Stimulated activated CD4-positive, alpha-beta T cell treated with anti-CD3 and anti-CD28 coated beads, Interleukin-1b, Interleukin-23, amount 100 ng/mL, for 1 hour (primary cell): Measurements from ENCODE around the gene NMS.

ENCODE experiments used
- DNase-seq, 2 donors: peaks; one replicate each; pipeline ENCODE4 v3.0.0-alpha.2; 2020; ENCODE audit warnings: low read depth in 2 of 2

Gene NMS

DNA sequence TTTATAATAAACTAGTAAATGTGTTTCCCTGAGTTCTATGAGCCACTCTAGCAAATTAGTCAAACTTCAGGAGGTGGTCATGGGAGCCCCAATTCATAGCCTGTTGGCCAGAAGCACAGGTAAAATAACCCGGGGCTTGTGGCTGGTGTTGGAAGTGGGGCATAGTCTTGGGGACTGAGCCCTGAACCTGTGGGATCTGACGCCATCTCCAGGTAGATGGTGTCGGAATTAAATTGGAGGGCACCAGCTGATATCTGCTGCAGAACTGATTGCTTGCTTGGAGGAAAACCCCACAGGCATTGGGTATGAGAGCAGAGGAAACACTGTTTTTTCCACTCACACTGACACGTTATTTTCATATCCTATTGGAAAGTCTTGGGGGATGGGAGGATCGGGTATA is 14.1 kb downstream of the NMS start:
- no peak for DNase-seq

- no peak for DNase-seq
These were observed 15.1 kb downstream of the NMS start for GRCh38 chr2:100485396-100485795.

- DNase-seq = no peak
These were observed 24.4 kb downstream of the NMS start for GRCh38 chr2:100494712-100495111.

DNA sequence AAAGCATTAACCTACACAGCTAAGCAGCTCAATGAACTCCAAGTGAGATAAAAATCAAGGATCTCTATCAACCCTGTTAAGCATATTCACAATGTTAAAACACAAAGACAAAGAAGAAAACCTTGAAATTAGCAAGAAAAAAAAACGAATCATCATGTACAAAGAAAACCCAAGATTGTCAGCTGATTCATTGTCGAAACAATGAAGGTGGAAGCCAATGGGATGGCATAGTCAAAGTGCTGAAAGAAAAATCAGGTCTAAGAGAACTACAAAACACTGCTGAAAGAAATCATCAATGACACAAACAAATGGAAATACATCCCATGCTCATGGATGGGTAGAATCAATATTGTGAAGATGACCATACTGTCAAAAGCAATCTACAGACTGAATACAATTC is 32.5 kb downstream of the NMS start:
- no peak for DNase-seq

GRCh38 chr2:100504542-100504941 is 34.3 kb downstream of the NMS start:
- DNase-seq = no peak

DNA sequence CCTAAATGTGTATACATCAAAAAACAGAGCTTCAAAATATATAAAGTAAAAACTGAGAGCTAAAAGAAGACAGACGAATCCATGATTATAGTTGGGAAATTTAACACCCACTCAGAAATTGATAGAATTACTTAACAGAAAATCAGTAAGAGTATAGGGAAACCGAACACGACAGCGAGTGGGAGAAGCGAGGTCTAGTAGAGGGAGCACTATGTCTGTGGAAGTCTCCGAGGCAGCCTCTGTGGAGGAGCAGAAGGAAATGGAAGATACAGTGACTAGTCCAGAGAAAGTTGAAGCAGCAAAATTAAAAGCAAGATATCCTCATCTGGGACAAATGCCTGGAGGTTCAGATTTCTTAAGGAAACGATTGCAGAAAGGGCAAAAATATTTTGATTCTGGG is 38.8 kb downstream of the NMS start:
- no peak for DNase-seq

DNA sequence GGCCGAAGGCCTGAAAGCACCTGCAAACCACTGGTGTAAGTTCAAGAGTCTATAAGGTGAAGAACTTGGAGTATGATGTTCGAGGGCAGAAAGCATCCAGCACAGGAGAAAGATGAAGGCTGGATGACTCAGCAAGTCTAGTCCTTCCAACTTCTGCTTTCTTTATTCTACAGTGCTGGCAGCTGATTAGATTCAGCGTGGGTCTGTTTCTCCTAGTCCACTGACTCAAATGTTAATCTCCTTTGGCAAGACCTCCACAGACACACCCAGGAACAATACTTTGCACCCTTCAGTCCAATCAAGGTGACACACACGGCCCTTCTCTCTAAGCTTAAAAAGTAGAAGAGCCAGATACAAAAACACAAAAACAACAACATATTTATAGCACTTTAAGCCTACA is 43.4 kb downstream of the NMS start:
- DNase-seq = no peak

- no peak for DNase-seq
These were observed 47.3 kb downstream of the NMS start for GRCh38 chr2:100517556-100517955.

DNA sequence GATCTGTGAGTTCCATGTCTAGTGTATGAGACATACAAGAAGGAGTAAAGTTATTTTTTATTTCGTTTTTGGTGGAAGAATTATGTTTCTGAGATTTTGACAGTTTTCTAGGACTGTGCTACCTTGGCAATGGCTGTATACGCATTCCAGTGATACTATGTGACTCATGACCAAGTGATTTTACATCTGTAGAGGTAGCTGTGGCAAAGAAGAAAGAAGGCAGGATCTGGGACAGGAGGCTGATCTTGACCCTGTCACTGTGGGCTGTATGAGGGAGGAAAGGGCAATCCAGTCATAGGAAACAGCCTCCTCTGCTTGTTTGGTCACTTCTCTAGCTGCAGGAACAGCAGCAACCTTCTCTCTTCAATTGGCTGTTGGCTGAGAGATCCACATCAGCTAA is 48.5 kb downstream of the NMS start:
- DNase-seq = no peak

- DNase-seq = no peak
These were observed 49.9 kb downstream of the NMS start for GRCh38 chr2:100520224-100520623.

GRCh38 chr2:100522430-100522829 is 52.1 kb downstream of the NMS start:
- DNase-seq = no peak

- no peak for DNase-seq
These were observed 54.0 kb downstream of the NMS start for GRCh38 chr2:100524331-100524730.

GRCh38 chr2:100526868-100527267 is 56.6 kb downstream of the NMS start:
- no peak for DNase-seq

DNA sequence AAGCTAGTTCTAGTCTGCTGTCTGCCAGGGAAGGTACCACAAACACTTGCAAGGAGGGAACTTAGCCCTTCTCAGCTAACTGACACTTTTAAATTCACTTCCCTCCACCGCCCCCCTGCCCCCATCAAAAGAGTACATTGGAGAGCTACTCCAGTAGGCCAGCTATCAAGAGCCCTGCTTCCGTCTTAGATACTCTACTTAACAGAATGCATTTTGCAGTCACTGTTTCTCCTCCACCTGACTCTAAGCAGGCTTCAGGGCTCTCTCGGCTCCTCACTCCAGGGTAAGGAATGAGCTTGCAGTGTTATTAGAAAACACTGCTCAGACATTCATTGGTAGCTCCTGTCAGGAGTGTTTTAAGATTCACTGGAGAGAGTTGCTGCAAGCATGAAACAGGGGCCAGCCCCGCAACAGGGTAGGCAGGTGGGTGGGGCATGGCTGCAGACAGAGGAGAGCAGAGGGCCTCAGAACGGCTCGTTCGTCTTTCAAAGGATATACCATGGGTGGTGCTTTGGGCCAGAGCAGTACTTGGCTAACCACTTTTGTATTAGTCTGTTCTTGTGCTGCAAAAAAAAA is 57.2 kb downstream of the NMS start:
- DNase-seq = no peak

DNA sequence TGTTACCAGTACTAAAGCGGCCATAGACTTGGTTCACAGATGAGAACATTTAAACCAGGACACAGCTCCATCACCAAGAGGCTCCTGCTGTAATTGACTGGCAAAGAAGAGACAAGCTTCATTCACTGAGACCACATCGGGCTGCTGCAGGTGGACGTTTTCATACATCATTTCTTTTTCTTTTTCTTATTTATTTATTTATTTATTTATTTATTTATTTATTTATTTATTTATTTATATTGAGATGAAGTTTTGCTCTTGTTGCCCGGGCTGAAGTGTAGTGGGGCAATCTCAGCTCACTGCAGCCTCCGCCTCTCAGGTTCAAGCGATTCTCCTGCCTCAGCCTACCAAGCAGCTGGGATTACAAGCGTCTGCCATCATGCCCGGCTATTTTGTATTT is 58.9 kb downstream of the NMS start:
- DNase-seq = no peak

DNA sequence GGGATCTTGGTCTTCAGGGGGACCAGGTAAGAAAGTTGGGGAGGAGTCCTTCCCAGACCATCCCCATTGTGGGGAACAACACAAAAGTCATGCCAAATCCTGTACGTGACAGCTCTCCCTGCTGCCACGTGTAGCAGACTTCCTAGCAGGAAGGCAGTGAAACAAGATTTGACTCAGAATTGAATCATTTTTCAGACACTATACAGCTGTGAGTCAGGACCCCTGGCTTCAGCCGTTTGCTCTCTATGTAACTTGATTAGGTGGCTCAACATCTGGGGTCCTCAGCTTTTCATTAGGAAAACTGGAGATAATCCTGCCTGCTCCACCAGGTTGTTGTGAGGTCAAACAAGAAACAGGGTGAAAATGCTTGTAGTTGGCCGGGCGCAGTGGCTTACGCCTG is 59.6 kb downstream of the NMS start:
- no peak for DNase-seq
